Dermis microvascular lymphatic vessel endothelial cell (primary cell): Measurements from ENCODE around the gene MAP2K1. TPM values are rescaled to one million over a fixed set of nuclear protein-coding genes. Genes with fewer than 3 reads are reported as not detected.
A peak's percentile ranks its signal among the peaks of the same experiment; 100 is the strongest.
"Not testable (repeated sequence)": the region's sequence is repeated elsewhere in the genome, so short reads cannot be mapped to it uniquely, and the experiment has no call there.

Experiments used
- DNase-seq, 2 donors: peaks; one replicate each; pipeline versions ENCODE4 v3.0.0 to v3.0.0-alpha.2; 2010; ENCODE audit warnings: low read depth in 2 of 2
- total RNA-seq: library from RNA; depleted of rRNA; stranded (reverse); fragments of >200 nt; gene quantifications from 2 replicates; pipeline ENCODE4 v1.2.1, GENCODE V29; 2014

Gene MAP2K1
- total RNA-seq, 1 donor from 2014 or later: 29.8 TPM

DNA sequence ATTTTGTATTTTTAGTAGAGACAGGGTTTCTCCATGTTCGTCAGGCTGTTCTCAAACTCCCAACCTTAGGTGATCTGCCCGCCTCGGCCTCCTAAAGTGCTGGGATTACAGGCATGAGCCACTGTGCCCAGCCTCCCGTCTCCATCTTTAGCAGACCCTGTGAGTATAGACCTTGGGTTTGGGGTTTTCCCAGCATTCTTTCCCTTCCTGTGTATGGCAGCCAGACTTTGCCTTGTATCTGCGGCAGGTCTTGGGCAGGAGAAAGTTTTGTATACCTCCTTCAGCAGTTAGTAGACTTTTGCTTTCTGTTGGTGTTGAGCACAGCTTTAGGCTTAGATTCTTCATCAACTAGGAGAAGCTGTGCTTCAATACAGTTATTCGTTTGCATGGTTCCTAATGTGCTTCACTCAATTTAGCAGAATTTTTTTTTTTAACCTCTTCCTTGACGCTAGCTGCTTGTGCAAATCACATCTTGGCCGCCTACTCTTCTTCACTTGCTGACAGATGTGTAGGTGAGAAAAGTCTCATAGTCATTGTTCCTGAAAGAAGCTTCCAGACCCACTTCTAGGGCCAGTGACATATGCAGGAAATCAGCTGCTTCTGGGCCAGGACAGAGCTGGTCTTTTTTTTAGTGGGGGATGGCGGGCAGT lies 38.4 kb downstream of the MAP2K1 start:
- no peak for DNase-seq

GRCh38 chr15:66425837-66426236 lies 39.1 kb downstream of the MAP2K1 start:
- DNase-seq: no peak

- no peak for DNase-seq
Measured at GRCh38 chr15:66429117-66429516, 42.4 kb downstream of the MAP2K1 start.

GRCh38 chr15:66429546-66429945 lies 42.8 kb downstream of the MAP2K1 start:
- no peak for DNase-seq

- DNase-seq: no peak
Measured at GRCh38 chr15:66430627-66431255, 44.0 kb downstream of the MAP2K1 start.

- peak in 1 of 2 donors; percentile 3 for DNase-seq
Measured at GRCh38 chr15:66433726-66434125, 47.0 kb downstream of the MAP2K1 start.

GRCh38 chr15:66440501-66440900 lies 53.8 kb downstream of the MAP2K1 start:
- DNase-seq: no peak

DNA sequence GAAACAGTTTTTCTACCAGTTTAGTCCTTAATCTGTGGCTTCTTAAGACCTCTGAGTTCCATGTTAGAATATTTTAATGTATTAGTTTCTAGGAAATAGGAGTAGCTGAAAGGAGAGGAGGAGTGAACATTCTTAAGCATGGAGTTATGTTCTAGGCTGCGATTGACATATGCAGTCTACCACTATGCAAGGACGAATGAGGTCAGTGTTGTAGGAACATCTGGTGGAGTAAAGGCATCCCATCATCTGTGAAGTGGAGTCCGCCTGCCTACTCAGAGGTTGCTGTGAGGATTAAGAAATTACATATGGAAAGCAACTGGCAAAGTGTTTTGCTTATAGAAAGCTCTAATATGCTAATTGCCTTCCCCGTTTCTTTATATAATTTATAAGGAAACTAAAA lies 65.7 kb downstream of the MAP2K1 start:
- DNase-seq: no peak

DNA sequence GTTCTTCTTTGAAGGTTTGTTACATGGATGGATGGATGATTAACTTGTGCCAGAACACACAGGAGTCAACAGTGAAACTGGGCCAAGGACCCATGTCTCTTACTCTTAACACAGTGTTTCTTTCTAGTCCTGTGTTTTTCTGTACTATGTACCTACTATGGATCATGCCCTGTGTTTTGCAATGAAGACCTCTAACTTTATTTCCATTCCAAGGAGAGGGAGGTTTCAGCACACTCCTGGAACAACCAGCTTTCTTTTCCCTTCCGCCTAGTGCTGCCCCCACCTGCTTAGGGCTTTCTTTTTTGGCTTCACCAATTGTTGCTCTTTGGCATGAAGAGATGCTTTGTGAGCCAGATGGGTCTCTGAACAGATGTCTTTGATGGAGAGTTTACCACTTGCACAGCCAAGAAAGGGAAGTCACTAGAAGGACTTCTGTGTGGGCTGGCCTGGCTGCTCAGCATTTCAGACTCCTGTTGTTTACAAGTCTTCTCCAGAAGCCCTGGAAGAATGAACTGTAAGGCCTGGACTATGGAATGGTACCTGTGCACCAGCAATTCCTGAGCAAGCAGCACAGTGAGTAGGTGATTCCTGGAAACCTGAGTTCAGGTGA lies 66.4 kb downstream of the MAP2K1 start:
- DNase-seq: no peak

- no peak for DNase-seq
Measured at GRCh38 chr15:66454143-66454542, 67.4 kb downstream of the MAP2K1 start.

- peak in 1 of 2 donors; percentile 14 for DNase-seq
Measured at GRCh38 chr15:66456211-66456610, 69.5 kb downstream of the MAP2K1 start.

DNA sequence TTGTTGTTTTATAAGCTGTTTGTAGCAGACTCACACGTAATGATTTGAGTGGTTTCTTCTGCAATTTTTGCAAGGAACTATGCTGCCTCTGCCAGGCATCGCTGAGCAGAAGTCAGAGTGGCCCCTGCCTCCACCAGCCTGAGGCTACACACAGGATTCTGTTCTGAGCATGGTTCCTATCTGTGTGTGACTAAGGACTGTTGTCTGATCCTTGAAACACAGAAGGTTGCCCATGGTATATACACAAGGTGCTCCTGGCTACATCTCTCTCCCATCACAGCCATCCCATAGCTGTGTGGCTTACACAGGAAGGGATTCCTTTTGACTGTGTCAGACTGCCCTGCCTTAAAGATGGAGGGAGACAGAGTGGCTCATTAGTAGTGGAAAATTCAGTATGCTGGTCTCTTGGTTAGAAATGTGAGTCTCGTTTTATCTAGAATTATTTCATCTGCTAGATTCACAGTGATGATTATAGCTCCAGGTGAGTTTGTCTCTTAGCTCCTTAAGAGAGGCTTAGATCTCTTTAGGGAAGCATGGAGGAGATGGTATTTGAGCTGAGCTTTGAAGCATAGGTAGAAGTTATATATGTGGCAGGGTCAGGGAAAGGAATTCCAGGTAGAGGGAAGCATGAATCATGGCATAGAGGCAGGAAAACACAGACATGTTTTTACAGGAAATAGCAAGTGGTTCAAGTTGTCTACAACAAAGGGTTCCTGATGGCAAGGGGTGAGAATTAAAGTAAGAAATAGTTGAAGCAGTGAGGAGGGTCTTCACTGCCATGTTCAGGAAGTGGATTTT lies 73.3 kb downstream of the MAP2K1 start:
- peak in 1 of 2 donors; percentile 19 for DNase-seq

DNA sequence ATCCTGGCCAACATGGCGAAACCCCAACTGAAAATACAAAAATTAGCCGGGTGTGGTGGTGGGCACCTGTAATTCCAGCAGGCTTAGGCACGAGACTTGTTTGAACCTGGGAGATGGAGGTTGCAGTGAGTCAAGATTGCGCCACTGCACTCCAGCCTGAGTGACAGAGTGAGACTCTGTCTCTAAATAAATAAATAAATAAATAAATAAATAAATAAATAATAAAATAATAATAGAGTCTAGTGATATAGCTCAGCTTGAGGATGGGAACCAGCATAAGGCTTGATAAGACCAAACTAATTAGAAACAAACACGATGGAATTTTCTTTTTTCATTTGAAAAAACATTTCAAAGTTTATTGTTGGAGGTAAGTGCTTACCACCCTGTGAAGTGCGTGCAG lies 74.6 kb downstream of the MAP2K1 start:
- not testable (repeated sequence) for DNase-seq

- no peak for DNase-seq
Measured at GRCh38 chr15:66461917-66462316, 75.2 kb downstream of the MAP2K1 start.

GRCh38 chr15:66462627-66463026 lies 75.9 kb downstream of the MAP2K1 start:
- no peak for DNase-seq

GRCh38 chr15:66465294-66465693 lies 78.6 kb downstream of the MAP2K1 start:
- DNase-seq: not testable (repeated sequence)

- not testable (repeated sequence) for DNase-seq
Measured at GRCh38 chr15:66467162-66468040, 80.7 kb downstream of the MAP2K1 start.

DNA sequence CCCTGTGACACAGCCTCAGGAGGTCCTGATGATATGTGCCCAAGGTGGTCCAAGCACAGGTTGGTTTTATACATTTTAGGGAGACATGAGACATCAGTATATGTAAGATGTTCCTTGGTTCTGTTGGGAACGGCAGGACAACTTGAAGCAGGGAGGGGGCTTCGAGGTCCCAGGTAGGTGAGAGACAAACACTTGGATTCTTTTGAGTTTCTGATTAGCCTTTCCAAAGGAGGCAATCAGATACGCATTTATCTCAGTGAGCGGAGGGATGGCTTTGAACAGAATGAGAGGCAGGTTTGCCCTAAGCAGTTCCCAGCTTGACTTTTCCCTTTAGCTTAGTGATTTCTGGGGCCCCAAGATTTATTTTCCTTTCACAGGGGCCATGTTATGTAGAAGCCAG lies 84.1 kb downstream of the MAP2K1 start:
- DNase-seq: not testable (repeated sequence)

DNA sequence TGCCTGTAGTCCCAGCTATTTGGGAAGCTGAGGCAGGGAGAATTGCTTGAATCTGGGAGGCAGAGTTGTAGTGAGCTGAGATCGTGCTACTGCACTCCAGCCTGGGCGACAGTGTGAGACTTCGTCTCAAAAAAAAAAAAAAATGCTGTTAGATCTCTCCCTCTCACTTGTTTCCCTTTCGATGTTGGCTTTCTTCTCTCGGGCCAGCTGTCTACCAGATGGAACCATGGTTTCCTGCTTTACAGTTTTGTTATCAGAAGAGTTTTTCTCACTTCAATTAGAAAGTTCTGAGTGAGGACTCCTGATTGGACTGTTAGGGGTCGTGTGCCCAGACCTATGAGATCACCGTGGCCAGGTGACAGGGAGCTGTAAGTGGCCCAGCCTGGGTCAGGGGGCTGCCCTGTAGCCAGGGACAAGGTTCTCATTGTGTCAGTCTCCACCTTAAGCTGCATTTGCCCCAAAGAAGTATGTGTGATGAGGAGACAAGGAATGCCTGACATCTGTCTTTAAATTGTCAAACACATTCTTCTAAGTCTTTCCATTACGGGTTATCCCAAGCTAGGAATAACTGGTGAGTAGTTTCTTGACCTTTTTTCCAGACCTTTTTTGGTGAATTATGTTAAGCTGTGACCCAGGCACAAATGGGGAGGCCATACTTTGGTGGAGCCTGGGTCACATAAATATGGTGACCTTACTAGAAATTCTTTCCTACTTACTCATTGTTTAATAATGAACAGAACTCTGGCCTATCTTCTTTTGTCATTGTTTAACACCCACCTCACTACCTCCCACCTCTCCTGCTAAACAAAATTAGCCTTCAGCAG lies 85.7 kb downstream of the MAP2K1 start:
- DNase-seq: peak; percentile 30 to 51

DNA sequence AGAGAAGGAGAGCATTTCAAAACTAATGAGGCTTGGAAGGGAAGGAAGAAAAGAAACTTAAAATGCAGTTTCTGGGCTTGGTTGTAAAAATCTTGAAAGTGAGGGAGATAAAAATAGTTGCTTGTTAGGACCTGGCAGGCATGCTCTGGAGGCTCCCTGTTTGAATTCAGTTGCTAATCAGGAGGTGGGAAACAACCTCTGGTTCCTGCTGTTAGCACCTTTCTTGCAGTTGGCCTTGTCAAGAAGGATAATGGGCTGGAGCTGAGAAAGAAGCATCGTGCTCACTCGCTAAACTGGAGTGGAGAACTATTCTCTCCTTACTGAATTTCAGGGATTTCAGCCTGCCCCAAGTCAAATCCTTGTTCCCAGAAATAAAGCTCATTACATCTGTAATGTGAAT lies 87.4 kb downstream of the MAP2K1 start:
- DNase-seq: no peak
